ENCODE data around the gene TWF2.

The TWF2 gene

DNA sequence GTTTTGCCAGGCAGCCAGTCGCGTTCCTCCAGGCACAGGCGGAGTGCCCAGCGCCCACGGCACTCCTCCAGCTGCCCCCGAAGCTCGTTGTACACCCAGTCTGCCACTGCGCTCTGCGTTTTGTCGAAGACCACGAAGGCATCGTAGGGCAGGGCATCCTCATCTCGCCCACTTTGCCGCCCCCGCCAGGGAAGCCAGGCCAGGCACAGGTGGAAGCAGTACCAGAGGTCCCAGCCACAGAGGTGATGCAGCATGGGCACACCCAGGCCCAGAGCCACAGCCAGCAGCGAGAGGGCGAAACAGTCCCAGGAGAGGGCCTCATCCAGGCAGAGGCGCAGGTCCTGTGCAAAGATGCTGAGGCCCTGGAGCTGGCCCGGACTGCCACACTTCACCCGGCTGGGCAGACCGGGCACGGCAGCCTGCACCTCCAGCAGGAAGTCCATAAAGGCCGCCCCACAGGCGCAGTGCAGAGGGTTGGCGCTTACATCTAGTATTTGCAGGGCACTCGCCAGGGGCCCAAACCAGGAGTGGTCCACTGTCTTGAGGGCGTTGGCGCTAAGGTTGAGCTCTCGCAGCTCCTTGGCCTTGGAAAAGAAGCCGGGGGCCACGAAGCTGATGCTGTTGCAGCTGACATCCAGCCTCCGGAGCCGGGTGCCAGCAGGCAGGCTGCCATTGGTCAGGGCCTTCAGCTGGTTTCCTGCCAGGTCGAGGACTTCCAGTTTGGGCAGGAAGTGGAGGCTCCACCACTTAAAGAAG lies 17.2 kb downstream of the TWF2 start:
- DNase-seq: no peak

- DNase-seq: no peak
Measured at GRCh38 chr3:52221141-52221562, 17.8 kb downstream of the TWF2 start.

GRCh38 chr3:52220380-52221026 lies 18.5 kb downstream of the TWF2 start:
- DNase-seq: peak; percentile 97

GRCh38 chr3:52218937-52219650 lies 19.9 kb downstream of the TWF2 start:
- no peak for DNase-seq

DNA sequence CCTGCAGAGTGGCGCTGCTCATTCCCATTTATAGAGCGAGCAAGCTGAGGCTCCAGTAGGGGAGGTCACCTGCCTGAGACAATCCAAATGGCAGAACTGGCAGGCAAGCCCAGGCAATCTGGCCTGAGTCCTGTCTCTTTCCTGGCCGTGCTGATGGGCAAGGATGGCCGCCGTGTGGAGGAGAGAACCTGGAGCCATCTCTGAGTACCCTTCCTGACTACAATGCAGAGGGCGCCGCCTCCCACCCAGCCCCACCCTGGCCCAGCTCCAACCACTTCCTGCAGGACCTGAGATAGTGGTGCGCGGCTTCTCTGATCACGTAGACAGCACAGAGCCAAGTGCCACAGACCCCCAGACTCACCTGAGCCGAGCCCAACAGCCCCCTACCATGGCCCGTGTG lies 20.5 kb downstream of the TWF2 start:
- DNase-seq: no peak

- DNase-seq: no peak
Measured at GRCh38 chr3:52218026-52218425, 20.9 kb downstream of the TWF2 start.

- DNase-seq: no peak
Measured at GRCh38 chr3:52217409-52217805, 21.6 kb downstream of the TWF2 start.

GRCh38 chr3:52216585-52217408 lies 22.2 kb downstream of the TWF2 start:
- peak; percentile 97 for DNase-seq

- DNase-seq: no peak
Measured at GRCh38 chr3:52215351-52215750, 23.6 kb downstream of the TWF2 start.

- DNase-seq: no peak
Measured at GRCh38 chr3:52213901-52214300, 25.1 kb downstream of the TWF2 start.

GRCh38 chr3:52213005-52213404 lies 26.0 kb downstream of the TWF2 start:
- no peak for DNase-seq

DNA sequence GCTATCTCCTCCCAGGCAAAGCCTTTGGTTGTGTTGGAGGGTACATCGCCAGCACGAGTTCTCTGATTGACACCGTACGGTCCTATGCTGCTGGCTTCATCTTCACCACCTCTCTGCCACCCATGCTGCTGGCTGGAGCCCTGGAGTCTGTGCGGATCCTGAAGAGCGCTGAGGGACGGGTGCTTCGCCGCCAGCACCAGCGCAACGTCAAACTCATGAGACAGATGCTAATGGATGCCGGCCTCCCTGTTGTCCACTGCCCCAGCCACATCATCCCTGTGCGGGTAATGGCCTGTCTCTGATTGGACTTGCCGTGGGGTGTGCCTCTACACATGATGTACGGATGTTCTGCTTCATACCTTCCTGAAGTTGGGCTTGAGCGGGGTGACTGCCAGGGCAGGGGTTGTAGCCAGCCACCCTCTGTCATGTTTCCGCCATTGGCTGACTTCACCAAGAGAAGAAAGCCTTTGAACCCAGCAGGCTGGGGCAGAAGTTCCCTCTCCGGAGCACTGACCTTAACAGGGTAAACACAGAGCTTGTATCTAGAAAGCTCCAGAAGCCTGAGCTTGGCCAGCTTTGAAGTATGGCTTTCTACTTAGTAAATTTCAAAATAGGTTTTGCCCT lies 27.6 kb downstream of the TWF2 start:
- no peak for DNase-seq

- no peak for DNase-seq
Measured at GRCh38 chr3:52210550-52211046, 28.4 kb downstream of the TWF2 start.

GRCh38 chr3:52210037-52210436 lies 28.9 kb downstream of the TWF2 start:
- DNase-seq: no peak

GRCh38 chr3:52208556-52208955 lies 30.4 kb downstream of the TWF2 start:
- no peak for DNase-seq

DNA sequence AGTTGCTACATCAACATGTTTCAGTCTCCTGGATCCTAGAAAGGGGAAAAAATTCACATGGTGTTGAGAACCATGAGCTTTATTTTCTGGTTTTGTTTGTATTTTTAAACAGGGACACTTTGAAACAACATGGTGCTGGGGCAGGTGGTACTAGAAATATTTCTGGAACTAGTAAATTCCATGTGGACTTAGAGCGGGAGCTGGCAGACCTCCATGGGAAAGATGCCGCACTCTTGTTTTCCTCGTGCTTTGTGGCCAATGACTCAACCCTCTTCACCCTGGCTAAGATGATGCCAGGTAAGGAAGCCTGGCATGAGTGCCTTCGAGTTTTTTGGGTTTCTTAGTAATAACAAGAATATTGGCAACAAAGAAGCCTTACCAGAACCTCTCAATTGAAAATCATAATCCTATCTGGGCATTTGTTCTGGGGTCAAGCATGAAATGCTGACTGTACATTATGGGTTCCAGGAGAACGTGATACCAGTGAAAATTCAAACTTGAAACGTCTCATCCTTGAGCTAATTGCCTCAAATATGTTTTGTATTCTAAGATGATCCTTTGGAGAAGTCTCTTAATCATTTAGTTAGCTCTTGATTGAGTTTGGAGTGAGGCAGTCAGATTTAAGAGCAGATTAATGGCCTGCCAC lies 33.1 kb downstream of the TWF2 start:
- DNase-seq: no peak

DNA sequence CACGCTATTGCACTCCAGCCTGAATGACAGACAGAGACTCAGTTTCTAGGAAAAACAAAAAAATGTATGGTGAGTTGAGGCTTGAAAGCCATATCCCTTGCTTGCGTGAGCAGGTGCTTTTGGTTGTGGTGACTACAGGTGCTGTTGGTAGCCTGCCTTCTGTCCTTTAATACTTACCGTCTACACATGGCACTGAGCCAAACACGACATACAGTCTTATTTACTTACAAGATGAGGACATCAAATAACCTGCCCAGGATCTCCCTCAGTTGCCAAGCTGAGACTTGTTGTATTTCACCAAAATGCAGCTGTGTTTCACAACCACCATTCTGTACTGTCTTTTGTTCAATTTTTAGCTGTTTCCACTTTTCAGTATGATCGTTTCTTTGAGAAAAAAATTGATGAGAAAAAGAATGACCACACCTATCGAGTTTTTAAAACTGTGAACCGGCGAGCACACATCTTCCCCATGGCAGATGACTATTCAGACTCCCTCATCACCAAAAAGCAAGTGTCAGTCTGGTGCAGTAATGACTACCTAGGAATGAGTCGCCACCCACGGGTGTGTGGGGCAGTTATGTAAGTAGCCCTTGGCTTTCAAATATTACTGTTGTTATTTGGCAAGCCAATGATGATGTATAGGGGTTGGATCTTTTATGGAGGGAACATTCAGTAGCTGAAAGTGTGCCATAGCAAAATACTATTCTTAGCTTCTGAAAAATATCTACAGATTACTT lies 34.5 kb downstream of the TWF2 start:
- DNase-seq: no peak

GRCh38 chr3:52203701-52204100 lies 35.3 kb downstream of the TWF2 start:
- no peak for DNase-seq

DNA sequence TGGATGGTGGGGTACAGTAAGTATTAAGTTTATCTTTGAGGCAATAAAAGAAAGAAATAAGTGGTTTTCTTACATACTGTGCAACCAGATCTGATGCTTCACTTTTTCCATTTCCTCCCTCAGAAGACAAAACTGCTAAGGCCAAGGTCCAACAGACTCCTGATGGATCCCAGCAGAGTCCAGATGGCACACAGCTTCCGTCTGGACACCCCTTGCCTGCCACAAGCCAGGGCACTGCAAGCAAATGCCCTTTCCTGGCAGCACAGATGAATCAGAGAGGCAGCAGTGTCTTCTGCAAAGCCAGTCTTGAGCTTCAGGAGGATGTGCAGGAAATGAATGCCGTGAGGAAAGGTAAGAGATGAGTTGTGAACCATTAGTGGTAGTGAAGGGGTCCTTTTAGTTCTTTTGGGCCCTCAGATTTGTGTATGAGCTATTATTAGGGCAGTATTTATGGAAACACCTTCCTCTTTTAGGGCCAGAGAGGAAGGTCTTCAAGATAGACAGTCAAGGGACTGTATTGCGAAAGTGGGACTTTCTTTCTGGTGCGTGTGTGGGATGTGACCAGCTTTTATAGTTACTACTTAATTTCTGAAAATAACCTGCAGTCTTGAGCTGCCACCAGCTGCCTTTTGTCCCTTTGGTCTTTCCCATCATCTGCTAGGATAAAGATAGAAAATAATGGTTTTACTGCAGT lies 36.4 kb downstream of the TWF2 start:
- DNase-seq: no peak

DNA sequence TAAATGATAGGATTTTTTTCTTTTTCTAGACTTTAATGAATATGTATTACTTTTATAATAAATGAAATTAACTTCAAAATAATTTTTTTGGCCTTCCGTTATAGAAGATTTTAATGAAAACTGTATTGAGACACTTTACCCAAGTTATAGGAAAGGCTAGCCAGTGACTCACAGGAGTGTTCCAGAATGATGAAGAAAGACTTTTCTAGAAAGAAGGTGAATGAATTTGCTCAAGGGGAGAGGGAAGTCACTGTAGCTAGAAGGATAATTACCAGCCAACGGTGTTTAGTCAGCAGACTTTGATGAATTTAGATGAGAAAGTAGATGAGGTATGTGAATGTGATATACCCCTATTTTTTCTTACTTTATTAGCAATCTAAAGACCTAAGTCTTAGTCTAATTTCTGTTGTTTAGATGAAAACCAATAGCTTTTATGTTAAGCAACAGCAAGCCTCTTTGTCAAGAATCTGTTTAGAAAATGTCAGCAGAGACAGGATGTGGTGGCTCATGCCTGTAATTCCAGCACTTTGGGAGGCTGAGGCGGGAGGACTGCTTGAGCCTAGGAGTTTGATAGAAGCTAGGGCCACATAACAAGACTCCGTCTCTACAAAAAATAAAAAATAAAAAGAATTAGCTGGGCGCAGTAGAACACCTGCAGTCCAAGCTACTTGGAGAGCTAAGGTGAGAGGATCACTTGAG lies 37.8 kb downstream of the TWF2 start:
- DNase-seq: no peak
